Measurements from ENCODE around the gene CCL25. TPM values are rescaled to one million over a fixed set of nuclear protein-coding genes. Genes with fewer than 3 reads are reported as not detected.
"Not testable (repeated sequence)": the region's sequence is repeated elsewhere in the genome, so short reads cannot be mapped to it uniquely, and the experiment has no call there.

The CCL25 gene
- total and polyA plus RNA-seq, 9 of the 15 experiments (the other 6 are each of a cell fraction or from before 2014, with no cell fraction given): 0.15 TPM; not detected in 8

GRCh38 chr19:8033287-8034177 is 19.0 kb upstream of the CCL25 start (continued):
- TF ChIP-seq ZNF274 (IDR thresholded peaks at IDR 0.05; ENCODE audit: borderline replicate concordance, low read depth, low read length) (peak; percentile 64; the same call in 1 of the 2 replicates), PML (IDR thresholded peaks at IDR 0.05; ENCODE audit: low read length) (peak; percentile 94), JUND (IDR thresholded peaks at IDR 0.05; ENCODE audit: borderline replicate concordance, low read depth, low read length) (peak; percentile 67), JUND (tag; IDR thresholded peaks at IDR 0.05; ENCODE audit: borderline replicate concordance, low read depth, low read length) (peak; percentile 59; the same call in 1 of the 3 replicates), CREB1 (IDR thresholded peaks at IDR 0.05) (0 out of 2 replicates have a peak, but pooled peaks have one; percentile 20), TRIM28 (IDR thresholded peaks at IDR 0.05) (peak; percentile 90), EP400 (IDR thresholded peaks at IDR 0.05) (peak; percentile 41), ADNP (tag; IDR thresholded peaks at IDR 0.05) (peak; percentile 83)
- not testable (repeated sequence) for TF ChIP-seq CREB1 (CRISPR knock-in tag; IDR thresholded peaks at IDR 0.05)

GRCh38 chr19:8034178-8034525 is 18.4 kb upstream of the CCL25 start:
- Histone ChIP-seq H3K27me3 (ENCODE audit: control insufficient read depth in 2 of 2, insufficient read depth in 2 of 2, low read length in 2 of 2) (no peaks in the 10 kb centered on the region), H3K9me1 (ENCODE audit: control insufficient read depth, insufficient read depth, low read length) (no peaks in the 10 kb centered on the region), H3K4me1 (replicated peaks in 1 of 2; ENCODE audit: control insufficient read depth in 2 of 2, insufficient read depth in 2 of 2, low read length in 2 of 2) (peaks cover 28 to 35% of the 10 kb centered on the region in 2 experiments; a peak in 4 of 5 replicates), H3K9ac (ENCODE audit: insufficient read depth in 1 of 2, low read depth in 2 of 2, low read length in 2 of 2) (peak overlapping the region in 1 of 2 experiments; percentile 82; a peak in 2 of 4 replicates), H3K4me3 (no peak overlapping the region), H3K9me3 (replicated peaks; ENCODE audit: control insufficient read depth, insufficient read depth, low read depth, low read length) (peaks cover 3% of the 10 kb centered on the region; the same call in 1 of the 2 replicates), H4K20me1 (replicated peaks; ENCODE audit: control insufficient read depth, insufficient read depth, low read length) (no peaks in the 10 kb centered on the region), H2AFZ (ENCODE audit: low read depth, low read length) (peak overlapping the region; percentile 97), H3K79me2 (ENCODE audit: control insufficient read depth, insufficient read depth, low read length) (no peaks in the 10 kb centered on the region), H3K4me2 (ENCODE audit: insufficient read depth, low read length) (peak overlapping the region; percentile 75), H3K36me3 (ENCODE audit: control insufficient read depth, insufficient read depth, low read length) (no peaks in the 10 kb centered on the region), H3K27ac (ENCODE audit: extremely low read depth, low read depth, low read length) (peak overlapping the region; percentile 96)
- WGBS (ENCODE audit: insufficient coverage, low coverage, missing lambda C conversion rate): 46% methylated on average over 6 of the region's 6 CpGs
- intact Hi-C loops (cut with micrococcal nuclease): no loop called here
- BruUV-seq (replicated peaks): no TSS peak
- CTCF ChIA-PET (ENCODE audit: low intra/inter-chr PET ratio): no interaction called here
- POLR2A ChIA-PET: interaction anchor here (1.5 kb wide), 1 partner anchor 27 kb away, joined by 3 read pairs; no protein-coding TSS in a partner anchor
- DNase-seq (ENCODE audit: extremely low read depth in 1 of 4, low spot score in 3 of 4) (no peak), ATAC-seq (no peak), FAIRE-seq (no peak)
- in situ Hi-C loops (cut with MboI): no loop called here
- 0 out of 2 replicates have a peak, but pooled peaks have one; percentile 64 for TF ChIP-seq MGA (IDR thresholded peaks at IDR 0.05)
